Liver (tissue), 9 donors: ENCODE measurements around the gene BPHL. TPM values are rescaled to one million over a fixed set of nuclear protein-coding genes. Genes with fewer than 3 reads are reported as not detected.

Experiments
- DNase-seq: peaks from one replicate; pipeline ENCODE4 v3.0.0-alpha.2; 2017; ENCODE audit warnings: low spot score
- H3K27ac ChIP-seq, 2 donors: one replicate each; pipeline ENCODE4 v1.7.0; 2013; ENCODE audit warnings: inconsistent platforms in 2 of 2, low read length in 2 of 2, control low read depth in 1 of 2, low read depth in 1 of 2, mild to moderate bottlenecking in 1 of 2
- H3K27me3 ChIP-seq, 4 donors: one replicate each; pipeline versions ENCODE4 v1.6.1 to v1.7.0; 2013; ENCODE audit warnings: low read length in 3 of 4, inconsistent platforms in 1 of 4, mild to moderate bottlenecking in 1 of 4, moderate library complexity in 1 of 4; ENCODE audit not compliant: control insufficient read depth in 4 of 4, insufficient read depth in 4 of 4
- H3K36me3 ChIP-seq, 4 donors: one replicate each; pipeline versions ENCODE4 v1.6.1 to v1.7.0; 2013; ENCODE audit warnings: low read length in 3 of 4, mild to moderate bottlenecking in 3 of 4, low read depth in 1 of 4, moderate library complexity in 1 of 4; ENCODE audit not compliant: control insufficient read depth in 4 of 4, insufficient read depth in 3 of 4
- H3K4me1 ChIP-seq, 4 donors: one replicate each; pipeline versions ENCODE4 v1.6.1 to v1.7.0; 2013; ENCODE audit warnings: low read length in 3 of 4, mild to moderate bottlenecking in 3 of 4, moderate library complexity in 1 of 4; ENCODE audit not compliant: control insufficient read depth in 4 of 4, insufficient read depth in 4 of 4
- H3K4me3 ChIP-seq, 3 donors: one replicate each; pipeline versions ENCODE4 v1.6.1 to v1.7.0; 2013; ENCODE audit warnings: low read length in 3 of 3, control low read depth in 1 of 3, low read depth in 1 of 3, mild to moderate bottlenecking in 1 of 3
- H3K9ac ChIP-seq, 2 donors: one replicate each; pipeline ENCODE4 v1.7.0; 2013; ENCODE audit warnings: low read length in 2 of 2, mild to moderate bottlenecking in 2 of 2, moderate library complexity in 2 of 2, control low read depth in 1 of 2, low read depth in 1 of 2
- H3K9me3 ChIP-seq, 4 donors: one replicate each; pipeline versions ENCODE4 v1.6.1 to v1.7.0; 2013; ENCODE audit warnings: low read length in 3 of 4; ENCODE audit not compliant: control insufficient read depth in 4 of 4
- EGR1 ChIP-seq, 2 donors: IDR thresholded peaks; 2 replicates each; pipeline ENCODE4 v1.6.1; 2016 to 2018; ENCODE audit warnings: antibody characterized with exemption in 2 of 2, low read depth in 2 of 2
- FOXA1 ChIP-seq: IDR thresholded peaks from 2 replicates; pipeline ENCODE4 v1.6.1; 2016; ENCODE audit warnings: antibody characterized with exemption
- FOXA2 ChIP-seq: IDR thresholded peaks from 2 replicates; pipeline ENCODE4 v1.6.1; 2016; ENCODE audit warnings: antibody characterized with exemption
- GABPA ChIP-seq, 2 donors: IDR thresholded peaks in 1 of 2; conservative IDR thresholded peaks in 1 of 2; 2 replicates each; pipeline ENCODE4 v1.6.1; 2016; ENCODE audit warnings: antibody characterized with exemption in 2 of 2, mild to moderate bottlenecking in 1 of 2, moderate library complexity in 1 of 2
- HNF4A ChIP-seq, 2 donors: conservative IDR thresholded peaks; 2 replicates each; pipeline ENCODE4 v1.6.1; 2016; ENCODE audit warnings: antibody characterized with exemption in 2 of 2, mild to moderate bottlenecking in 2 of 2
- HNF4G ChIP-seq: IDR thresholded peaks from 2 replicates; pipeline ENCODE4 v1.6.1; 2016; ENCODE audit warnings: antibody characterized with exemption
- JUND ChIP-seq, 2 donors: IDR thresholded peaks; 2 replicates each; pipeline ENCODE4 v1.6.1; 2016; ENCODE audit warnings: antibody characterized with exemption in 2 of 2
- NR2F2 ChIP-seq: IDR thresholded peaks from 2 replicates; pipeline ENCODE4 v1.6.1; 2016; ENCODE audit warnings: antibody characterized with exemption
- RAD21 ChIP-seq, 2 donors: IDR thresholded peaks; 2 replicates each; pipeline ENCODE4 v1.6.1; 2016; ENCODE audit warnings: antibody characterized with exemption in 2 of 2, mild to moderate bottlenecking in 2 of 2
- RXRA ChIP-seq, 2 donors: IDR thresholded peaks; 2 replicates each; pipeline ENCODE4 v1.6.1; 2017 to 2018; ENCODE audit warnings: antibody characterized with exemption in 2 of 2, mild to moderate bottlenecking in 1 of 2
- SP1 ChIP-seq: IDR thresholded peaks from 2 replicates; pipeline ENCODE4 v1.6.1; 2018; ENCODE audit warnings: antibody characterized with exemption, mild to moderate bottlenecking
- TAF1 ChIP-seq: conservative IDR thresholded peaks from 2 replicates; pipeline ENCODE4 v1.6.1; 2016; ENCODE audit warnings: antibody characterized with exemption, mild to moderate bottlenecking
- YY1 ChIP-seq: IDR thresholded peaks from 2 replicates; pipeline ENCODE4 v1.6.1; 2016; ENCODE audit warnings: antibody characterized with exemption, mild to moderate bottlenecking
- WGBS: extraction: QIAGEN DNeasy Blood & Tissue Kit; methylation state at CpG from one replicate; pipeline ENCODE4 v1.1.7; 2013; 5-methylcytosine and 5-hydroxymethylcytosine counted together
- polyA plus RNA-seq, 2 donors: library from polyadenylated mRNA; stranded (reverse) in 1 of 2; unstranded in 1 of 2; fragments of 200-250 nt in 1 of 2; fragments of >200 nt in 1 of 2; fragmentation: Nextera tagmentation in 1 of 2; extraction: Ambion mirVana in 1 of 2; gene quantifications; one replicate each; pipeline versions ENCODE4 v1.2.1 to v1.2.3, GENCODE V29; 2013 to 2015
- total RNA-seq, 2 donors: library from RNA; depleted of rRNA; stranded (reverse); fragments of >200 nt; gene quantifications; one replicate each; pipeline ENCODE4 v1.2.3, GENCODE V29; 2014
- TF ChIP-seq, protein P1 (sequence below): IDR thresholded peaks from 2 replicates; pipeline ENCODE4 v1.6.1; 2016; ENCODE audit warnings: antibody characterized with exemption
- TF ChIP-seq, protein P2 (sequence below): IDR thresholded peaks from 2 replicates; pipeline ENCODE4 v1.6.1; 2016; ENCODE audit warnings: antibody characterized with exemption
- TF ChIP-seq, protein P3 (sequence below): IDR thresholded peaks from 2 replicates; pipeline ENCODE4 v1.6.1; 2016; ENCODE audit warnings: antibody characterized with exemption, mild to moderate bottlenecking
- TF ChIP-seq, protein P4 (sequence below): IDR thresholded peaks from 2 replicates; pipeline ENCODE4 v1.6.1; 2016; ENCODE audit warnings: antibody characterized with exemption
- TF ChIP-seq, protein P5 (sequence below): fragments of 150-350 bp; IDR thresholded peaks from 2 replicates; pipeline ENCODE4 v1.5.1; 2017; ENCODE audit warnings: improper control_type of control experiment, low read depth, low read length; ENCODE audit not compliant: missing input control
- donor health status: healthy.
- donor health status: healthy.
- donor health status: healthy.
- donor health status: healthy.
- donor health status: healthy.

BPHL gene
- total and polyA plus RNA-seq, 4 donors, result 16.0 to 90.8 (median 31.5) TPM

DNA sequence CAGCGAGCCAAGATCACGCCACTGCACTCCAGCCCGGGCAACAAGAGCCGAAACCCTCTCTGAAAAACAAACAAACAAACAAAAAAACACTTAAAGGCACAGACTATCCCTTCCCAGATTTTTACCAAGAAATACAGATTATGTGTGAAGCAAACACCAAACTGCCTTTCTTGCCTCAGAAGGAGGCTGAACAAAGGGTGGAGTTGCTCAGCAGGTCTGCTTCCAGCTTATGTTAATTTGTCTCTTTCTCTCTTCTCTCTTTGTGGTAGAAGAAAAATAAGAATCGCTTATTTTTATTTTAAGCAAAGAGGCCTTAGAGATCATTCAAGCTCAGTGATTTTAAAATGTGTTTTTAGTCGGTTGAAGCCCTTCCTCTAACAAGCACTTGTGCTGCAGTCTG, 24.6 kb downstream of the BPHL start:
- H3K27ac ChIP-seq, result no peak overlapping the region
- no peak overlapping the region for H3K4me3 ChIP-seq
- 82% methylated on average over 6 of the region's 6 CpGs for WGBS
- peaks cover 3 to 27% (median 21%) of the 10 kb centered on the region in 4 donors for H3K4me1 ChIP-seq
- no peak overlapping the region for H3K9ac ChIP-seq
- H3K27me3 ChIP-seq, result no peaks in the 10 kb centered on the region
- no peaks in the 10 kb centered on the region for H3K9me3 ChIP-seq
- no peak for DNase-seq
- H3K36me3 ChIP-seq, result peaks cover 3 to 28% (median 16%) of the 10 kb centered on the region in 4 donors
- TF ChIP-seq, protein P1, sequence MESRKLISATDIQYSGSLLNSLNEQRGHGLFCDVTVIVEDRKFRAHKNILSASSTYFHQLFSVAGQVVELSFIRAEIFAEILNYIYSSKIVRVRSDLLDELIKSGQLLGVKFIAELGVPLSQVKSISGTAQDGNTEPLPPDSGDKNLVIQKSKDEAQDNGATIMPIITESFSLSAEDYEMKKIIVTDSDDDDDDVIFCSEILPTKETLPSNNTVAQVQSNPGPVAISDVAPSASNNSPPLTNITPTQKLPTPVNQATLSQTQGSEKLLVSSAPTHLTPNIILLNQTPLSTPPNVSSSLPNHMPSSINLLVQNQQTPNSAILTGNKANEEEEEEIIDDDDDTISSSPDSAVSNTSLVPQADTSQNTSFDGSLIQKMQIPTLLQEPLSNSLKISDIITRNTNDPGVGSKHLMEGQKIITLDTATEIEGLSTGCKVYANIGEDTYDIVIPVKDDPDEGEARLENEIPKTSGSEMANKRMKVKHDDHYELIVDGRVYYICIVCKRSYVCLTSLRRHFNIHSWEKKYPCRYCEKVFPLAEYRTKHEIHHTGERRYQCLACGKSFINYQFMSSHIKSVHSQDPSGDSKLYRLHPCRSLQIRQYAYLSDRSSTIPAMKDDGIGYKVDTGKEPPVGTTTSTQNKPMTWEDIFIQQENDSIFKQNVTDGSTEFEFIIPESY, result no peak
- TF ChIP-seq HNF4G, result no peak
- no peak for TF ChIP-seq EGR1 (IDR thresholded peaks at IDR 0.05; ENCODE audit: low read depth in 2 of 2)
- TF ChIP-seq, protein P2, sequence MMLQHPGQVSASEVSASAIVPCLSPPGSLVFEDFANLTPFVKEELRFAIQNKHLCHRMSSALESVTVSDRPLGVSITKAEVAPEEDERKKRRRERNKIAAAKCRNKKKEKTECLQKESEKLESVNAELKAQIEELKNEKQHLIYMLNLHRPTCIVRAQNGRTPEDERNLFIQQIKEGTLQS, result no peak
- no peak for TF ChIP-seq YY1
- no peak for TF ChIP-seq RAD21 (IDR thresholded peaks at IDR 0.05)
- no peak for TF ChIP-seq TAF1
- TF ChIP-seq, protein P3, sequence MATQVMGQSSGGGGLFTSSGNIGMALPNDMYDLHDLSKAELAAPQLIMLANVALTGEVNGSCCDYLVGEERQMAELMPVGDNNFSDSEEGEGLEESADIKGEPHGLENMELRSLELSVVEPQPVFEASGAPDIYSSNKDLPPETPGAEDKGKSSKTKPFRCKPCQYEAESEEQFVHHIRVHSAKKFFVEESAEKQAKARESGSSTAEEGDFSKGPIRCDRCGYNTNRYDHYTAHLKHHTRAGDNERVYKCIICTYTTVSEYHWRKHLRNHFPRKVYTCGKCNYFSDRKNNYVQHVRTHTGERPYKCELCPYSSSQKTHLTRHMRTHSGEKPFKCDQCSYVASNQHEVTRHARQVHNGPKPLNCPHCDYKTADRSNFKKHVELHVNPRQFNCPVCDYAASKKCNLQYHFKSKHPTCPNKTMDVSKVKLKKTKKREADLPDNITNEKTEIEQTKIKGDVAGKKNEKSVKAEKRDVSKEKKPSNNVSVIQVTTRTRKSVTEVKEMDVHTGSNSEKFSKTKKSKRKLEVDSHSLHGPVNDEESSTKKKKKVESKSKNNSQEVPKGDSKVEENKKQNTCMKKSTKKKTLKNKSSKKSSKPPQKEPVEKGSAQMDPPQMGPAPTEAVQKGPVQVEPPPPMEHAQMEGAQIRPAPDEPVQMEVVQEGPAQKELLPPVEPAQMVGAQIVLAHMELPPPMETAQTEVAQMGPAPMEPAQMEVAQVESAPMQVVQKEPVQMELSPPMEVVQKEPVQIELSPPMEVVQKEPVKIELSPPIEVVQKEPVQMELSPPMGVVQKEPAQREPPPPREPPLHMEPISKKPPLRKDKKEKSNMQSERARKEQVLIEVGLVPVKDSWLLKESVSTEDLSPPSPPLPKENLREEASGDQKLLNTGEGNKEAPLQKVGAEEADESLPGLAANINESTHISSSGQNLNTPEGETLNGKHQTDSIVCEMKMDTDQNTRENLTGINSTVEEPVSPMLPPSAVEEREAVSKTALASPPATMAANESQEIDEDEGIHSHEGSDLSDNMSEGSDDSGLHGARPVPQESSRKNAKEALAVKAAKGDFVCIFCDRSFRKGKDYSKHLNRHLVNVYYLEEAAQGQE, result no peak

DNA sequence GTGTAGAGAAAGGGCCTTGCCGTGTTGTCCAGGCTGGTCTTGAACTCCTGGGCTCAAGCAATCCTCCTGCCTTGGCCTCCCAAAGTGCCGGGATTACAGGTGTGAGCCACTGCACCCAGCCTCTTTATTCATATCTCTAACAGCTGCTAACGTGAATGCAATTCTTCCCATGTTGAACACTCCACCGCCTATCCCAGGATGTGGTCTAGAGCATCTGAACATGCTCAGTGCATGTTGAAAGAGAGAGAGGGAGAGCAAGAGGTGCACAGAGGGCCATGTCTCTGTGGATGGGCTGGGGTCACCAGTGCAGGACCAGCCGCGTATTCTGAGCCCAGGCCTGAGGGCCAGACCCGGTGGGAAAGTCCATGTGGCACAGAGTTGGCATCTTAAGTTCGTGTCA, 26.1 kb downstream of the BPHL start:
- H3K27ac ChIP-seq, result no peak overlapping the region
- no peak for TF ChIP-seq RXRA (IDR thresholded peaks at IDR 0.05)
- TF ChIP-seq JUND (IDR thresholded peaks at IDR 0.05), result no peak
- no peak for TF ChIP-seq TAF1
- TF ChIP-seq SP1, result no peak
- TF ChIP-seq, protein P4, sequence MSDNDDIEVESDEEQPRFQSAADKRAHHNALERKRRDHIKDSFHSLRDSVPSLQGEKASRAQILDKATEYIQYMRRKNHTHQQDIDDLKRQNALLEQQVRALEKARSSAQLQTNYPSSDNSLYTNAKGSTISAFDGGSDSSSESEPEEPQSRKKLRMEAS, result no peak
- no peak for TF ChIP-seq FOXA1
- TF ChIP-seq HNF4A (conservative IDR thresholded peaks at IDR 0.05), result no peak
- TF ChIP-seq, protein P2, result no peak
- no peak for TF ChIP-seq YY1
- TF ChIP-seq, protein P1, result no peak
- no peak for TF ChIP-seq RAD21 (IDR thresholded peaks at IDR 0.05)
- TF ChIP-seq, protein P5, sequence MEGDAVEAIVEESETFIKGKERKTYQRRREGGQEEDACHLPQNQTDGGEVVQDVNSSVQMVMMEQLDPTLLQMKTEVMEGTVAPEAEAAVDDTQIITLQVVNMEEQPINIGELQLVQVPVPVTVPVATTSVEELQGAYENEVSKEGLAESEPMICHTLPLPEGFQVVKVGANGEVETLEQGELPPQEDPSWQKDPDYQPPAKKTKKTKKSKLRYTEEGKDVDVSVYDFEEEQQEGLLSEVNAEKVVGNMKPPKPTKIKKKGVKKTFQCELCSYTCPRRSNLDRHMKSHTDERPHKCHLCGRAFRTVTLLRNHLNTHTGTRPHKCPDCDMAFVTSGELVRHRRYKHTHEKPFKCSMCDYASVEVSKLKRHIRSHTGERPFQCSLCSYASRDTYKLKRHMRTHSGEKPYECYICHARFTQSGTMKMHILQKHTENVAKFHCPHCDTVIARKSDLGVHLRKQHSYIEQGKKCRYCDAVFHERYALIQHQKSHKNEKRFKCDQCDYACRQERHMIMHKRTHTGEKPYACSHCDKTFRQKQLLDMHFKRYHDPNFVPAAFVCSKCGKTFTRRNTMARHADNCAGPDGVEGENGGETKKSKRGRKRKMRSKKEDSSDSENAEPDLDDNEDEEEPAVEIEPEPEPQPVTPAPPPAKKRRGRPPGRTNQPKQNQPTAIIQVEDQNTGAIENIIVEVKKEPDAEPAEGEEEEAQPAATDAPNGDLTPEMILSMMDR, result no peak
- TF ChIP-seq NR2F2, result no peak
- no peak for TF ChIP-seq FOXA2
- TF ChIP-seq, protein P3, result no peak
- TF ChIP-seq GABPA (IDR thresholded peaks at IDR 0.05 in 1 of 2, conservative IDR thresholded peaks at IDR 0.05 in 1 of 2), result no peak
- no peak overlapping the region for H3K9ac ChIP-seq
- no peak overlapping the region for H3K4me3 ChIP-seq
- 82% methylated on average over 8 of the region's 8 CpGs for WGBS
- H3K9me3 ChIP-seq, result no peaks in the 10 kb centered on the region
- peaks cover under 1 to 15% (median 9%) of the 10 kb centered on the region in 4 donors for H3K4me1 ChIP-seq
- no peak for DNase-seq
- no peaks in the 10 kb centered on the region for H3K27me3 ChIP-seq
- H3K36me3 ChIP-seq, result peaks cover 7 to 36% (median 24%) of the 10 kb centered on the region in 4 donors
